ENCODE data around the gene MARS1.

DNA sequence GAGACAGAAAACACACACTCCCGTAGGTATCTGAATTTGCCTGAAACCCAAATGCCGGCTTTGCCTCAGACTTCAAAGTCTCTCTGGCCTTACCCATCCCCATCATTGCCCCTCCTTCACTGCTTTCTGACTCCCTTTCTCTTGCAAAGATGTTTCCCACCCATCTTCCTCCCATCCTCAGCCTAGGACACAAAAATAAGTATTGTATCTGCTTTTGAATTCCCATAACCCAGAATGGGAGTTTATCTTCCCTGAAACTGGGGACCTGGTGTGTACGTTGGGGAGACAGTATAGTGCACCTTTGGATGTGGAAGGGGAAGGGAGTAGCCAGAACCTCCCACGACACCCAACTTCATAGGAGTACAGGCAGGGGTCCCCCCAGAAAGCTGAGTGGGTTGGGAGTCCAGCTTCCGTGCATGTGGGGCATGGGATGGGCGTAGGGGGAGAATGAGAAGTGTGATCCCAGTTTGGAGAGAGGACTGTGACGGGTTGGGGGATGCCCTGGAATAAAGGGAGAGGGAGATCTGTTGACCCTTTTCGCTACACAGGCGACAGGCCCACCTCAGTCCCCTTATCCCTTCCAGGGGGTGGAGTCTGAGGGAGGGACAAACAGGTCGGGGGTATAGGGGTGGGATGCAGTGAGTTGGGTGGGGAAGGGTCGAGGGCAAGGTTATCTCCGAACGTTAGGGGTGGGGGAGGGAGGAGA lies 61.5 kb downstream of the MARS1 start:
- no peak for TF ChIP-seq POLR2A (IDR thresholded peaks at IDR 0.05)
- TF ChIP-seq, protein P1, sequence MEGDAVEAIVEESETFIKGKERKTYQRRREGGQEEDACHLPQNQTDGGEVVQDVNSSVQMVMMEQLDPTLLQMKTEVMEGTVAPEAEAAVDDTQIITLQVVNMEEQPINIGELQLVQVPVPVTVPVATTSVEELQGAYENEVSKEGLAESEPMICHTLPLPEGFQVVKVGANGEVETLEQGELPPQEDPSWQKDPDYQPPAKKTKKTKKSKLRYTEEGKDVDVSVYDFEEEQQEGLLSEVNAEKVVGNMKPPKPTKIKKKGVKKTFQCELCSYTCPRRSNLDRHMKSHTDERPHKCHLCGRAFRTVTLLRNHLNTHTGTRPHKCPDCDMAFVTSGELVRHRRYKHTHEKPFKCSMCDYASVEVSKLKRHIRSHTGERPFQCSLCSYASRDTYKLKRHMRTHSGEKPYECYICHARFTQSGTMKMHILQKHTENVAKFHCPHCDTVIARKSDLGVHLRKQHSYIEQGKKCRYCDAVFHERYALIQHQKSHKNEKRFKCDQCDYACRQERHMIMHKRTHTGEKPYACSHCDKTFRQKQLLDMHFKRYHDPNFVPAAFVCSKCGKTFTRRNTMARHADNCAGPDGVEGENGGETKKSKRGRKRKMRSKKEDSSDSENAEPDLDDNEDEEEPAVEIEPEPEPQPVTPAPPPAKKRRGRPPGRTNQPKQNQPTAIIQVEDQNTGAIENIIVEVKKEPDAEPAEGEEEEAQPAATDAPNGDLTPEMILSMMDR (IDR thresholded peaks at IDR 0.05): no peak
